Measurements from ENCODE around the gene PIAS1. TPM values are rescaled to one million over a fixed set of nuclear protein-coding genes. Genes with fewer than 3 reads are reported as not detected.
"Not testable (repeated sequence)": the region's sequence is repeated elsewhere in the genome, so short reads cannot be mapped to it uniquely, and the experiment has no call there.

PIAS1 gene
- total and polyA plus RNA-seq, 2 donors from 2014 or later: 10.6 to 44.3 TPM

GRCh38 chr15:68200016-68200861 is 146.1 kb downstream of the PIAS1 start:
- no peak for FAIRE-seq
- H3K27ac ChIP-seq (ENCODE audit: low read depth in 2 of 2, low read length in 2 of 2): no peak overlapping the region

GRCh38 chr15:68201153-68201878 is 147.2 kb downstream of the PIAS1 start:
- Histone ChIP-seq H3K36me3 (ENCODE audit: control insufficient read depth in 2 of 3, insufficient read depth in 3 of 3, low read length in 3 of 3) (peaks cover 0 to 3% (median 0%) of the 10 kb centered on the region in 3 donors), H3K27ac (ENCODE audit: low read depth in 2 of 2, low read length in 2 of 2) (no peak overlapping the region), H3K27me3 (ENCODE audit: control insufficient read depth, insufficient read depth, low read length) (no peaks in the 10 kb centered on the region), H3K4me3 (ENCODE audit: low read length in 3 of 3) (no peak overlapping the region), H3K9me3 (ENCODE audit: control insufficient read depth in 2 of 3, insufficient read depth in 1 of 3, low read length in 3 of 3) (no peaks in the 10 kb centered on the region), H3K9ac (ENCODE audit: low read length in 3 of 3) (no peak overlapping the region), H3K4me1 (ENCODE audit: control insufficient read depth in 2 of 3, insufficient read depth in 2 of 3, low read depth in 1 of 3, low read length in 3 of 3) (peaks cover 0 to 17% (median 10%) of the 10 kb centered on the region in 3 donors)
- no peak for TF ChIP-seq CTCF (IDR thresholded peaks at IDR 0.05; ENCODE audit: borderline replicate concordance, extremely low read depth, insufficient read depth)
- intact Hi-C loops (cut with DNase I): no loop called here
- DNase-seq (no peak), FAIRE-seq (no peak)

More at GRCh38 chr15:68200016-68200861, 146.1 kb downstream of the PIAS1 start:
- Histone ChIP-seq H3K27me3 (ENCODE audit: control insufficient read depth, insufficient read depth, low read length) (no peaks in the 10 kb centered on the region), H3K4me1 (ENCODE audit: control insufficient read depth in 2 of 3, insufficient read depth in 2 of 3, low read depth in 1 of 3, low read length in 3 of 3) (peaks cover 0 to 8% (median 6%) of the 10 kb centered on the region in 3 donors), H3K9me3 (ENCODE audit: control insufficient read depth in 2 of 3, insufficient read depth in 1 of 3, low read length in 3 of 3) (no peaks in the 10 kb centered on the region), H3K9ac (ENCODE audit: low read length in 3 of 3) (no peak overlapping the region), H3K36me3 (ENCODE audit: control insufficient read depth in 2 of 3, insufficient read depth in 3 of 3, low read length in 3 of 3) (peaks cover 0 to 3% (median 0%) of the 10 kb centered on the region in 3 donors), H3K4me3 (ENCODE audit: low read length in 3 of 3) (no peak overlapping the region)
- peak in 1 of 5 donors; percentile 70 for DNase-seq
- intact Hi-C loops (cut with DNase I): no loop called here
- no peak for TF ChIP-seq CTCF (IDR thresholded peaks at IDR 0.05; ENCODE audit: borderline replicate concordance, extremely low read depth, insufficient read depth)

- Histone ChIP-seq H3K9me3 (ENCODE audit: control insufficient read depth in 2 of 3, insufficient read depth in 1 of 3, low read length in 3 of 3) (no peaks in the 10 kb centered on the region), H3K4me3 (ENCODE audit: low read length in 3 of 3) (no peak overlapping the region), H3K4me1 (ENCODE audit: control insufficient read depth in 2 of 3, insufficient read depth in 2 of 3, low read depth in 1 of 3, low read length in 3 of 3) (peaks cover 0 to 17% (median 10%) of the 10 kb centered on the region in 3 donors), H3K9ac (ENCODE audit: low read length in 3 of 3) (no peak overlapping the region), H3K36me3 (ENCODE audit: control insufficient read depth in 2 of 3, insufficient read depth in 3 of 3, low read length in 3 of 3) (peaks cover 0 to 3% (median 0%) of the 10 kb centered on the region in 3 donors), H3K27me3 (ENCODE audit: control insufficient read depth, insufficient read depth, low read length) (no peaks in the 10 kb centered on the region), H3K27ac (ENCODE audit: low read depth in 2 of 2, low read length in 2 of 2) (no peak overlapping the region)
- FAIRE-seq (no peak), DNase-seq (no peak)
- intact Hi-C loops (cut with DNase I): no loop called here
- no peak for TF ChIP-seq CTCF (IDR thresholded peaks at IDR 0.05; ENCODE audit: borderline replicate concordance, extremely low read depth, insufficient read depth)
Measured at GRCh38 chr15:68201879-68202261, 147.8 kb downstream of the PIAS1 start.

GRCh38 chr15:68202994-68203393 is 148.9 kb downstream of the PIAS1 start:
- FAIRE-seq; H3K9me3 ChIP-seq (ENCODE audit: control insufficient read depth in 2 of 3, insufficient read depth in 1 of 3, low read length in 3 of 3); H3K9ac ChIP-seq (ENCODE audit: low read length in 3 of 3); H3K36me3 ChIP-seq (ENCODE audit: control insufficient read depth in 2 of 3, insufficient read depth in 3 of 3, low read length in 3 of 3); H3K27ac ChIP-seq (ENCODE audit: low read depth in 2 of 2, low read length in 2 of 2); H3K27me3 ChIP-seq (ENCODE audit: control insufficient read depth, insufficient read depth, low read length); intact Hi-C loops (cut with DNase I); DNase-seq; H3K4me3 ChIP-seq (ENCODE audit: low read length in 3 of 3): not testable (repeated sequence)
- peaks cover 0 to 17% (median 10%) of the 10 kb centered on the region in 3 donors for H3K4me1 ChIP-seq (ENCODE audit: control insufficient read depth in 2 of 3, insufficient read depth in 2 of 3, low read depth in 1 of 3, low read length in 3 of 3)
